Endothelial cell (in vitro differentiated cells): ENCODE data around the gene CTDSPL. TPM values are rescaled to one million over a fixed set of nuclear protein-coding genes. Genes with fewer than 3 reads are reported as not detected.

Experiments
- DNase-seq: peaks from one replicate; pipeline ENCODE4 v3.0.0; 2021; ENCODE audit warnings: low spot score
- H3K27ac Mint-ChIP-seq: one replicate; pipeline ENCODE4 v1.8.0; 2021; ENCODE audit warnings: mixed read lengths, inconsistent platforms; ENCODE audit not compliant: unreplicated experiment
- H3K27me3 Mint-ChIP-seq: one replicate; pipeline ENCODE4 v1.8.0; 2021; ENCODE audit warnings: mild to moderate bottlenecking, moderate library complexity, mixed read lengths, inconsistent platforms; ENCODE audit not compliant: unreplicated experiment
- H3K36me3 Mint-ChIP-seq: one replicate; pipeline ENCODE4 v1.8.0; 2021; ENCODE audit warnings: mild to moderate bottlenecking, low read depth, mixed read lengths, inconsistent platforms; ENCODE audit not compliant: unreplicated experiment
- H3K4me1 Mint-ChIP-seq: one replicate; pipeline ENCODE4 v1.8.0; 2021; ENCODE audit warnings: mild to moderate bottlenecking, mixed read lengths, inconsistent platforms; ENCODE audit not compliant: unreplicated experiment
- H3K4me3 Mint-ChIP-seq: one replicate; pipeline ENCODE4 v1.8.0; 2021; ENCODE audit warnings: mild to moderate bottlenecking, mixed read lengths, inconsistent platforms; ENCODE audit not compliant: unreplicated experiment
- H3K9me3 Mint-ChIP-seq: one replicate; pipeline ENCODE4 v1.8.0; 2021; ENCODE audit warnings: mixed read lengths, inconsistent platforms; ENCODE audit not compliant: unreplicated experiment
- CTCF ChIP-seq: fragments of 200-600 bp; sonication (generic); IDR thresholded peaks from one replicate; pipeline ENCODE4 v1.5.0; 2021; ENCODE audit warnings: antibody characterized with exemption; ENCODE audit not compliant: unreplicated experiment
- total RNA-seq: library from RNA; stranded (reverse); fragmentation: NEBNext Ultra II Directional; extraction: Animal tissue kit (Norgen Biotek cat#: 25700); gene quantifications from one replicate; pipeline ENCODE4 v1.2.1, GENCODE V29; 2021; ENCODE audit not compliant: unreplicated experiment

CTDSPL gene
- total RNA-seq, 1 donor from 2014 or later = 71.4 TPM

DNA sequence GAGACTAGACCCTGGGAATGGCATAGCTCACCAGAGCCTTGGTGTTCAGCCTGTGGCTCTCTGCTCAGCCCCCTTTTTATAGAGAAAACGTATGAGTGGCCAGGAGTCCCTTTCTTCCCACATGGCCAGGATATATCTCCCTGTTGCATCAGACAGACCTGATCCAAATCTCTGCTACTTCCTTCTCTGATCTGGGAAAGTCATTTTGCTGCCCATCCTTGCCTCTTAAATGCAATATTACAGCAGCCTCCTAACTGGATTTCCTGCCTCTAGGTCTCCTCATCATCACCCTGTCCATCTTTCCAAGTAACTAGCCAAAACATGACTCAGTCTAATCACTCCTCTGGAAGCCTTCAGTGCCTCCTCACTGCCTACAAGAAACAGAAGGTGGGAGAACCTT lies 42.9 kb downstream of the CTDSPL start:
- TF ChIP-seq CTCF = no peak
- no peak for DNase-seq
- Mint-ChIP-seq H3K9me3 (no peaks in the 10 kb centered on the region), H3K27ac (peak overlapping the region; percentile 1), H3K4me3 (no peak overlapping the region), H3K27me3 (peaks cover 5% of the 10 kb centered on the region), H3K4me1 (peaks cover 58% of the 10 kb centered on the region), H3K36me3 (peaks cover 11% of the 10 kb centered on the region)

DNA sequence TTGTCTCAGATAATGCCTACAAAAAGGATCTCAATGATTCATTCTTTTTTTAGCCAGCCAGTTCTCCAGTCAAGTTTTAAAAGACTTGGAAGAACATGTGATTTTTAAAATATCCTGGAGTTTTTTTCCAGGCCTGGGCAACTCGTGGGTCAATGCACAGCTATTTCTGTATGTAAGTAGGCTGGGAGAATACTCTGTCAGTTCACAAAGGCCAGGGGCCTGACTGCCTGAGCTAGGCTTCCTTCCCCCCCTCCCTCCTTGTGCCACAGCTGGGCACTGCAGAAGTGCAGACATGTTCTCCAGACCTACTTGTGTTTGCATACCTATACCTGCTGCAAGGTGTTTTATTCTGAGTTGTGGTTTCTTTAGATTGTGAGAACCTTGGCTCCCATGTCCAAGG lies 43.7 kb downstream of the CTDSPL start:
- Mint-ChIP-seq H3K4me3 (no peak overlapping the region), H3K36me3 (peaks cover 11% of the 10 kb centered on the region), H3K27ac (no peak overlapping the region), H3K27me3 (peaks cover 5% of the 10 kb centered on the region), H3K9me3 (no peaks in the 10 kb centered on the region), H3K4me1 (peaks cover 51% of the 10 kb centered on the region)
- DNase-seq = no peak
- no peak for TF ChIP-seq CTCF

DNA sequence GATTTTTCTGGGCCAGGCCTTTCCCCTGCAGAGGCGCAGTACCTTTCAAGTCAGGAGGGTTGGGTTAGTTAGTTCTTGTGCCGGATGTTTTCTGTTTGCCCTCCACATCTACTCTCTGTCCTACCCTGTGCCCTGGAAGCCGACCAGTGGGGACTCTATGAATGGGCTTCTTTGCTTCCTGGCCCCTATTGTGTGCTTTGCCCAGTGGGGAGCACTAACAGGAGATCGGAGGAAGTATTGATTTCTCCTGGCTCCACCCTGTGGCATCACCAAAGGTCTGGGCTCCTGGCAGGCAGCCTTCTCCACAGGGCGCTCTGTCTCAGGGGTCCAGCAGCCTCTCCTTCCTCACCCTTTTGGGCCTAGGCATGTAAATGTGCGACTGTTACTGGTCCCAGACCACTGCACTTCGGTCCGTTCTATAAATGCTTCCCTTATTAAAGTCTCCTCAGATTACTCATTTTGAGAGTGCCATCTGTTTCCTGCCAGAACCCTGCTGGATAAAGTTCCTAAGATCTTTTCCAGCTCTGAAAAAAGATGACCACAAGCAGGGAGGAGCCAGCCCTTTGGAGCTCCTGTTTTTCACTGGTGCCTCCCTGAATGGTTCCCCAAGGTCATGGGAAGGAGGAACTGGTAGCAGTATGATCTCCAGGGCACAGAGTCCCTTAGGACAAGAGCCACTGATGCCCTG lies 44.5 kb downstream of the CTDSPL start:
- DNase-seq = no peak
- no peak for TF ChIP-seq CTCF
- Mint-ChIP-seq H3K27ac (peak overlapping the region; percentile 75), H3K4me3 (no peak overlapping the region), H3K9me3 (no peaks in the 10 kb centered on the region), H3K27me3 (peaks cover 6% of the 10 kb centered on the region), H3K4me1 (peaks cover 51% of the 10 kb centered on the region), H3K36me3 (peaks cover 11% of the 10 kb centered on the region)

GRCh38 chr3:37906734-37907282 lies 45.1 kb downstream of the CTDSPL start:
- H3K36me3 Mint-ChIP-seq = peaks cover 10% of the 10 kb centered on the region
- H3K4me3 Mint-ChIP-seq = no peak overlapping the region
- no peak overlapping the region for H3K27ac Mint-ChIP-seq
- H3K9me3 Mint-ChIP-seq = no peaks in the 10 kb centered on the region
- TF ChIP-seq CTCF = no peak
- no peak for DNase-seq
- H3K27me3 Mint-ChIP-seq = peaks cover 6% of the 10 kb centered on the region
- peaks cover 52% of the 10 kb centered on the region for H3K4me1 Mint-ChIP-seq

- peaks cover 7% of the 10 kb centered on the region for H3K36me3 Mint-ChIP-seq
- H3K4me1 Mint-ChIP-seq = peaks cover 52% of the 10 kb centered on the region
- no peak overlapping the region for H3K27ac Mint-ChIP-seq
- peaks cover 4% of the 10 kb centered on the region for H3K27me3 Mint-ChIP-seq
- no peak overlapping the region for H3K4me3 Mint-ChIP-seq
- no peaks in the 10 kb centered on the region for H3K9me3 Mint-ChIP-seq
- DNase-seq = no peak
- no peak for TF ChIP-seq CTCF
Observed at GRCh38 chr3:37907371-37907770, 45.7 kb downstream of the CTDSPL start.
